GM18907 (cell line): Measurements from ENCODE around the gene KCNK10.

Experiments
- ATAC-seq: cut with Tn5 transposase; IDR thresholded peaks from one replicate; pipeline ENCODE4 v1.9.1; 2021; ENCODE audit warnings: mild to moderate bottlenecking, moderate library complexity; ENCODE audit not compliant: unreplicated experiment

Gene KCNK10

DNA sequence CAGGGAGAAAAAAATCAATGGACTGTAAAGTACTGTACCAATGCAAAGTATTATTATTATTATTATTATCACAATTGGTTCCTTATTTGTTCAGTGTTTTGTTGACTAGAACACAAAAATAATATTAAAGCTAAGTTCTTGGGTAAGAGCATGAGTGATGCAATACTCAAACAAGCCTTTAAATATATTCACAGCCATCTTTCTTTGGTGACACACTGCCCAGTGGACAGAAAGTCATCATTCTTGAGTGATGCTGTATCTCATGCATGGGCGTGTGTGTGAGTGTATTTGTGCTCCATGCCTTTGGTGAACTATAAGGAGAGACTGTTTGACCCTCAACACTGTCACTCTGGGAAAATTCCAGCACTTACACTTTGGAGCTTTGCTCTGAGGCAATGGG is 93.6 kb downstream of the KCNK10 start:
- no peak for ATAC-seq

DNA sequence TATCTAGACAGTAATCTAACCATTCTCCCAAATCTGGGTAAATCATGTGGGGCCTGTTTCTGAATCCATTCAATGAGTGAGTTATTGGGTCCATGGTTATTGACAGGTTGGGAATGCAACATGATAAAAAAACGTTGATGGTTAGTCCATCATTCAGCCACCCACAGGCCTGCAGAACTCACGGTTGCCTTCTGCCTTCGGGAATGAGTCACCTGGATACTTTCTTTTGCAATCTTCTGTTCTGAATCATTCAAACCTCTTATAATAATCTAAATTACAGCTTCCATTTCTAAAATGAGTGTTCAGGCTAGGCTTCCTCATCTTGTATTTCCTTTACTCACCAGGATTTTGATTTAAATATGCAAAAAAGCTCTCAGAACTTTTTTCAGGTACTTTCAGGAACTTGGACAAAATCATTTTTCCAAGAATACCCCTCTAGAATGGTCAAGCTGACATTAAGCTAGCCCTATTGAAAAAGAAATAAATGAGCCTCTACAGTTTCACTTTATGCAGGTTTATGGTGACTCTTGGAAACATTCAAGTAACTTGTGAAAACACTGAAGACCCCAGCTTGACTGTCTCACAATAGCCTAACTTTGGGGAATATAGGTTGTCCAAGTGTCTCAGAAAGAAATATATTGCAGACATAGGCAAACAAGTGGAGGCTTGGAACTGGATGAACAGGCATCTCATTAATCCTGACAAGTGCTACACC is 94.4 kb downstream of the KCNK10 start:
- ATAC-seq: no peak

DNA sequence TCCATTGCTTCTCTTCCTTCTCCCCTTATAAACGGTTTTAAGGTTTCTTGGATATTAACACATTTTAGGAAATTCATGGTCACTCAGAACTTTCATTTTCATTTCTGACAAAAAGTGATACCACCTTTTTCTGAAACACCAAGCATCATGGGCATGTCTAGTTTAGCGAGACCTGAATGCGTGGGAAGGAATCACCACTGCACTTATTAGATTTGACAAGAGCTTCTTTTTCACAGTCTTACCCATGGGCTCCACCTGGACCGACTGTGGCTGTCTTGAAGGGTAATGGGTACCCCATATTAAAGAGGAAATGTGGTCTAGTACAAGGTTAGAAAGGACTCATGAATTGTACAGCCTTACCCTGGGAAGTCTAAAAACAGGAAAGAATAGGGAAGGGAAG is 95.4 kb downstream of the KCNK10 start:
- no peak for ATAC-seq

DNA sequence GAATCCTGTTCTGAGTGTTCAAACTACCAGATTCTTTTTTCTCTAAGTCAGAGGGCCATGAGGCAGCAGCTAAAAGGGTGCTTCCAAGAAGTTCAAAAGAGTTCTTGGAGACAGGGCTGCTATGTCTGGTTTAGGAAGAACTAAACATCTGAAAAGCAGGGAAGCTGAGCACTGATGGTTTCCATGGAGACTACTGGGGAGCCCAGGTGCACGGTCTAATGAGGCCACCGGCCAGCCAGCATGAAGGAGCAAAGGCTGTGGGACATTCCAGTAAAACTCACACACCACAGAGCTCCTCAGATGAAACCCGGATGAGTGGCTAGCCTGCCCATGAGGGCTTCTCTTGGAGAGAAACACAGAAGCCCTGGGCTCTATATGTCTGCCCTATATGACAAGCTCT is 97.3 kb downstream of the KCNK10 start:
- no peak for ATAC-seq

DNA sequence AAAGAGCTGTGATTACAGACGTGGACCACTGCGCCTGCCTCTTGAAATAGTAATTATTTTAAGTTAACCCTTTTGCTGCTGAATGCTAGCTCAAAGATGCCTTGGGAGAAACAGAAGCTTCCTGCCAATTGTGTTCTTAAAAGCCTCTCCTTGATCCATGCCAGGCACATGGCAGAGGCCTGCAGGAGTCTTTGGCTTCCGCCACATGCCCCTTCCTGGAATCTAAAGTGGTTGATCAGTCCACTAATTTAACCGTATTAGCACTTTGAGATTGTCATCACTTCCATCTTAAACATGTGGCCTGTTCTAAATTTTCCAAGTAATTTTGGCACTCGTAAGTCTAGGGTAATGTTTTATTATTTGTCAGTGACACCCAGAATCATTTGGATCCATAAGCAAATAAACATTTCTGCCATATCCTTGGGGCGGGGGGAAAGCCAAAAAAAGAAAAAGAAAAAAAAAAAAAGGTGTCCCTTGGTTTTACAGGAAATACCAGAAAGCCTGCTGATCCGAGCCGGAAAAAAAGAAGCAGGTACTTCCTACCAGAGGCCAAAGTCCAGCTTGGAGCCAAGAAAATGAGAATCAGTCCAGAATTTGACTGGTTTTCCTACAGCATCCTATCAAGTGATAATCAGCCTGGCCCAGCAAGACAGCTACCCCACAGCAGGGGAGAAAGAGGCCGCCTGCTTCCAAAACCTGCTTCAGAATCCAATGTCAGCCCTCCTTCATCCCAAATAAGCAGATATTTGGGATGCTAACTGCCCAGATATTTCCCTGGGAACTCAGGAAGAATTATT is 104.8 kb downstream of the KCNK10 start:
- ATAC-seq: no peak

DNA sequence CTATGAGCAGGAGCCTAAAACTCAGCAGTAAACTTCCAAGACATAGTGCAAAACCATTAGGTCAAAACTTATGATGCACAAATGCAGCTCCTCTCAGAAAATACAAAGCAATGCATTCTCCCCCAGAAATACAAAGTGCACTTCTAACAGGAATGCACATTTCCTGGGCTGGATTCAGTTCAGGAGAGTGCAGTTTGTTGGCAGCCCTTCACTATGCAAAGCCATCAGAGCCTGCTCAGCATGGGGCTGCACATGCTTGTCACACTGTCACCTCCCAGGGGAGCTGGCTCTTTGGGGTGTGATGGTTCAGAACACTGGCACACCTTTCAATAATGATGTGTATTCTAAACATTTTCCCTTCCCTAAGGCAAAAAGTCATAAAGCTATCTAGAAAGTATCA is 110.4 kb downstream of the KCNK10 start:
- no peak for ATAC-seq

DNA sequence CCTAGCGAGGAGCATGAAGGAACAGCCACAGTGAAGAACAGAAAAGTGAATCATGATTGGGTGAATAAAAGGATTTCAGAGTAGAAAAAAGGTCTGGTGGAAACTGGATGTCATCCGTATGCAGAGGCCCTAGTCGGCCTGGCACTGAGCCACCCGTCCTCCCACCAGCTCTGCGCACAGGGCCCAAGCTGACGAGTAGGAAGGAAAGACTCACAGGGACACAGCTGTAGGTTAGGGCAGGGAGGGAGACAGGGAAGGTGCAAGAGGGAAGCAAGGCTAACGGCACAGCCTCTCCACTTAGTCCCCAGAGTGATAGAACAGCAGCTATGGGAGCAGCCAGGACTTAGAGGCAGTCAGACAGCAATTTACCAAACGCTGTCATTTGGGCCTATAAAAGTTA is 112.6 kb downstream of the KCNK10 start:
- no peak for ATAC-seq

DNA sequence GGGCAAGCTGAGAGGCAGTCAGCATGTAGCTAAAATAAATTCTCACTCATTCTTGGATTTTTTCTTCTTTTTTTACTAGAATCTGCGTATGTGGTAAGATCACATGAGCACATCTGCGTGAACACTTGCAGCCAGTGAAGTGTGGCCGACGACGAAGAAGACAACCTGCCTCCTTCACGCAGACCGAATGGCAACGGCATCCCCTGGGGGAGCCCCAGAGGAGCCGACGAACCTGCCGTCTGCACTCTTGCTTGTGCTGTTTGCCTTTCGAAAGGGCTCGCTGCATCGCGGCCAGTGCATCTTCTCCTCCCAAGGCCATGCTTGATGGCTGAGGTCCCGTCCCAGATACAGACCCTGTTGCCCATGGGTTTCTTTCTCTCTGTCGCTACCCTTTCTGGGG is 113.8 kb downstream of the KCNK10 start:
- peak; percentile 71 for ATAC-seq

DNA sequence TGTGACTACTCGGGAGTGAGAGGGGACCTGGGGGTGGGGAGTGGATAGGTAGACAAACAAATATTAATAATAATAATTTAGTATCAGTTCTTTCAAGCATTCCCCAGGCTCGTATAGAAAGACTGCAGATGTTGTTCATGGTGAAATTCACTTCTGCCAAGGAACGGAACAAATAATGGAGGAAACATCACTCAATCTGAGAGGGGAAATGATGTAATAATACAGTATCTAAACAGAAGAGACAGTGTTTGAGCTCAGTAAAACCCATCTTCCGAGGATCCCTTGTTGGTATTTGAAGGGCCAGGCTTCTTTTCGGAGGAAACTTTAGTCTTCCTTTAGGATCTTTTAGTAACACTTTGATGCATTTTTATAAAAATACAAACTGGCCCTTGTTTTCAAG is 114.2 kb downstream of the KCNK10 start:
- peak; percentile 32 for ATAC-seq

DNA sequence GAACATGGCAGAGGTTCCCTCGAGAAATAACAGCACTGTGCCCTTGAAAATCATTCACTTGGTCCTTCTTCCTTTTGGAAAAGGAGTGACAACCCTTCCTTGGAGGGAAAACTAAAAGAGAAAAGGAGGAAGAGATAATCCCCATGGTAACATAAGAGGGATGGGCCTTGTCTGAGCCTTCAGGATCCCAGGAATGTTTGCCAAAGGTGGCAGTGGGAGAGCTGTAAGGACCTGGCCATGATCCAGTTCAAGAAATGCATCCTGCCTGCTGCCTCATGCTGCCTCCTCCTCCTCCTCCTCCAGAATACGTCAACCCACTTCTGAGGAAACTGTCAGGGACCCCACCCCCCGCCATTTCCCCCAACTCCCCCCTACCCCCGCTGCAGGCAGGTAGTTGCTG is 118.8 kb downstream of the KCNK10 start:
- no peak for ATAC-seq

DNA sequence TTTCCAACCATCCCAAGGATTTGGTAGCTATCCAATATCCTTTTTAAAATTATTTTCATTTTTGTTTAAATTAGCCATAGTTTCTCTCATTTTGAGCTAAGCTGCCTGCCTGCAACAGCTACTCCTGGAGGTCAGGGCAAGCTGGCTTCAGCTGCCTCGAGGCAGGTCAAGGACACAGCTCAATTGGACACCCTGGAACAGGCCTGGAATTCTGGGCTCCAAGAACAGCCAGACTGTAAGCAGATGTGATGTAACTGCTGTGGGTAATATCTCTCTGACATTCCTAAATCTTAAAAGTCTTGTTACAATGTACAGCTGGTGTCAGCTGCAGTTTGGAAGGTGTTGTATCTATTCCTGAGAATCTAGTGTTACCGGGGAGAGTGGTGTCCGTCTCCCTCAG is 119.8 kb downstream of the KCNK10 start:
- no peak for ATAC-seq

DNA sequence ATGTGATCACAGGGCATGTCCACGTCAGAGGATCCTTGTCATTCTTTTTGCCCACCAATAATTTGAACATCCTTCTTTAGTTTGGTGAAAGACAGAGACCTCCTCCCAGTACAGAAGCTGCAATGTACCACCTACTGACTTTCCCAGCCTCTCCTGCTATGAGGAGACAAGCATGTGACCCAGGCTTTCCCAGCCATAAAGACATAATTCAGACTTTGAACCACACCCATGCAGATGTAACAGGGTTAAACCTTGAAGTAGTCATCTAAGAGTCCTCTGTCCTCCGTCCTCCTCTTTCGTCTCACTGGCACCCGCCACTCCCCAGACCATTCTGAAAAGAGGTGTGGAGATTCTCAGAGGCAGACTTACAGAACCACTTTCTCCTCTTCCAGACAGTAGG is 120.8 kb downstream of the KCNK10 start:
- ATAC-seq: no peak

DNA sequence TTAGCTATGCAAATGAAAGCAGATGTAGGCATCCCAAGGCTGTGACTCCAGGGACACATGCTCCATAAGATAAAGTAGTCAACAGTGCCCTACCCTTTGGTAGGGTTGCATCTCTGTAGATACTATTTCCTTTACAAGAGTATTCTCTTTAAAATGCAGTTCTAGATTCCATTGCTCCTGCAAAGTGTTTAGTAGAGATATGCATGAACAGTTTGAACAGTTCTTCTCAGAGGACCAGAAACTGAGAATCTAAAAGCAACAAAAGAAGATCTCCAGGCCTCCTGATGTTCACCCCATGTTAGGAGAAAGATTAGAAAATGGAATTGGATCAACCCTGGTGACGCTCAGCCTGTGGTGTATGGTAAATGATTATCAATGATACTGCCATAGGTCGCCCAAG is 121.2 kb downstream of the KCNK10 start:
- no peak for ATAC-seq

DNA sequence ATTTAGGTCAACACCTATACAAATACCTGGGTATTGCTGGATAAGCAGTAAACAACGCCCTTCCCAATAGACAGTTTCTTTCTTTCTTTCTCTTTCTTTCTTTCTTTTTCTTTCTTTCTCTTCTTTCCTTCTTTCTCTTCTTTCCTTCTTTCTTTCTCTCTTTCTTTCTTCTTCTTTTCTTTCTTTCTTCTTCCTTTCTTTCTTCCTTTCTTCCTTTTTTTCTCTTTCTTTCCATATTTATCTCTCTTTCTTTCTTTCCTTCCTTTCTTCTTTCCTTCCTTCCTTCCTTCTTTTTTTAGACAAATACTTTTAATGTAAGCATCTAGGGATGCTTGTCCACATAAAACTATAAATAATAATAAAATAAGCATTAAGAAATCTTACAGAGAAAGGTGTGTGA is 123.2 kb downstream of the KCNK10 start:
- no peak for ATAC-seq

DNA sequence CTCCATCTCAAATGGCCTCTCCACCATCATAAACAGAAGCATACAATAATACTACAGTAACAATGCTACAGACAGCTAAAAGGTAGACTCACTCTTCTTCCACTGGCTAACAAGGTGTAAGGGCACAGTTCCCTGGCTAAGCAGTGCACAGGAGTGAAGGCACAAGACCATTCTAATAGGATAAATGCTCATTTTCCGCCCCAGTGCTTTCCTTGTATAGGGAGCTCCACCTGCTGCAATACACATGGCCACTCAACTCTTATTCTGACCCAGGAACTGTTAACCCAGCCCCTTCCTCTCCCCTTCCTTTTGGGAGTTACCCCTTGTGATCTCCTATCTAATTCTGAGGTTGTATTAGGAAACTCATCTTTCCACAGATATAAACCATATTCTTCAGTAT is 124.6 kb downstream of the KCNK10 start:
- no peak for ATAC-seq

DNA sequence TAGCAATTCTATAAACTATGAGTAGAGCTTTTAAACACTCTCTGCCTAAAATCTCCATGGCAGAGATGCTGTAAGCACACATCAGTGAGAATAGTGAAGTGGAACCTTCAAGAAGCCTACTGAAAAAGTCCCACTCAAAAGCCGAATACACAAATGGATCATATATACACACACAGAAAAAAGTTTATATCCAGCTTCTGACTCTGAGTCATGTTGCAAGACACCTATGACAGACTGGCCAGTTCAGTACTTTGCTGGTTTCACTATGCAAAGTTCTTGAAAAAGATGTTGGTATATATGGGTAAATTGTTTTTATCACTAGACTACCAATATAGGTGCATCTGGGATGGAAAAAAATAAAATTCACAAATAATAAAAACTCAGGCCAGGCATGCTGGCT is 126.1 kb downstream of the KCNK10 start:
- ATAC-seq: no peak

DNA sequence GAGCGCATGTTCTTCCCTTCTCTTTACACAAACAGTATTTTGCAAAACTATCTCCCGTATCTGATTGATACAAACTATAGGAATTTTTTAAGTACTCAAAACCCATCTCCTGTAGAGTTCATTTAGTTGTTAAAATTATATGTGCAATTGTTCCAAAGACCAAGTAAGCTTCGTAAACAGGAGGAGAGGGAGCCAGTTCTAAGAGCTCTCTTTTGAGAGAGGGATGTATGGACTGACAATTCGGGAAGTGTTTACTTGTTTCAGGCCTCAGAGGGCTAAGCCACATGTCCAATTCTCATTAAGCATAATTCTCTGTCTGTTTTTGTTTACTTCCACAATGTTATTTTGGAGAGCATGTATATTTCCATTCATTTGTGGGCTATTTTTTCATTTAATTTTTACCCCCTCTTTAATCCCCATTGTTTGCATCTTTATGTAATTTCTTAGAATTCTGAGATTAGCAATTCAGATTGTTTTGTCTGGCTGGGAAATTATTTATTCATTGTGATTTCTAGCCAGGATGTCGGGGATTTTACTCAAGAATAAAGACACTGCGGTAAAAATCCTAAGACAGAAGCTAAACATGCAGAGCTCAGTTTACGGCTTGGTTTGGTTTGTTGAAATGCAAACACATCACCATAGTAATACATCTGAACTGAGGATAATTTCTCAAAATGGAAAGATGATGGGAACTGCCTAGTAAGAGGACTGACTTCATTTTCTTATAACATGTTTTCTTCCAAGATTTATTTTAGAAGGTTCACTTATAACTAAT is 126.8 kb downstream of the KCNK10 start:
- no peak for ATAC-seq

DNA sequence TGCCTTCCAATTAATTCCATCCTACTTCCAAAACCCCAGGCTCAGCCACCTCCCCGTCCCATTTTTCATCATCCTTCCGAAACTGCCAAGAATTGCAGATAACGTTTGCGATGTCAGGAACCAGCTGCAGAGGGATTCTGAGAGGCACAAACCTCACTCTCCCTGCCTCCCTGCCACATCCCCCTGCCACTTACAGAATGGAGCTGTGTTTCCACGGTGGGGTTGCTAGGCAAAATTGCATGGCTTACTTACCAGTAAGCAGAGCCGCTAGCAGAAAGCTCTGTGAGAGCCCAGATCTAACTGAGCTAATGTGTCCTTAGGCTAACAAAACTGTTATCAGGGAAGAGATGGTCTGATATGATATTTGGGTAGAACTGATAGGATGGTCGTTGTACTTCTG is 127.4 kb downstream of the KCNK10 start:
- no peak for ATAC-seq

DNA sequence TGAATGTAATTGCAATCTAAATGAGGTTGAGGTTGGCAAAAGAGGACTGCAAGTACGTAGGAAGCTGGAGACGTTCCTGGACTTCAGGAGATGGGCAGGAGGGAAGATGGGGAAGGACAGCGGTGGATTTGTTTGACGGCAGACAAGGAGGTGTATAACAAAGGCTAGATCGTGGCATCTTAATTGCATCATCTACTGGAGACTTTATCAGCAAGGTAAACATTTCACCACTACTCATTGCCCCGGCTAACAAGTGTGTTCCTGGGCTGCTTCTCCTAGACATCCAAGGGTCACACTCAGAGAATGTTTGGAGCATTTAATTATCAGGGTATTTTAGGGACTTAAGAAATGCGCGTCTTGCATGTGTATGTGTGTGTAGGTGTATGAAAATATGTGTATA is 128.5 kb downstream of the KCNK10 start:
- ATAC-seq: no peak

DNA sequence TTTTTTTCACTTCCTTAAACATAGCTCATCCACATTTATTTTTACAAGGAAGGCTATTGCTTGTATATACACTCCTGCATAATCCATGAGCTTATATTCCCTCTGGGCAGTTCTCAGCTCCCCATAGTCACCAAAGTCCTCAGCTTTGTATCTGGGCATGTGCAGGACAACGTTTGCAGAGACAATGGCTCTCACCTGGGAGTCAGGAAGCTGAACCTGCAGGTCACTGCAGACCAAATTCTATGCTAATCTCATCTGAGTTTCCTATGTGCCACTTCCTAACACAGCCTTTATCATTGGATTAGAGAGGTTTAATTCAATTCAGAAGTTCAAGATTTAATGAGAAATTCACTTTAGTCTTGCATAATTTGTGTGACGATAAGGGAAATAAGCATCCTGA is 131.5 kb downstream of the KCNK10 start:
- ATAC-seq: no peak

DNA sequence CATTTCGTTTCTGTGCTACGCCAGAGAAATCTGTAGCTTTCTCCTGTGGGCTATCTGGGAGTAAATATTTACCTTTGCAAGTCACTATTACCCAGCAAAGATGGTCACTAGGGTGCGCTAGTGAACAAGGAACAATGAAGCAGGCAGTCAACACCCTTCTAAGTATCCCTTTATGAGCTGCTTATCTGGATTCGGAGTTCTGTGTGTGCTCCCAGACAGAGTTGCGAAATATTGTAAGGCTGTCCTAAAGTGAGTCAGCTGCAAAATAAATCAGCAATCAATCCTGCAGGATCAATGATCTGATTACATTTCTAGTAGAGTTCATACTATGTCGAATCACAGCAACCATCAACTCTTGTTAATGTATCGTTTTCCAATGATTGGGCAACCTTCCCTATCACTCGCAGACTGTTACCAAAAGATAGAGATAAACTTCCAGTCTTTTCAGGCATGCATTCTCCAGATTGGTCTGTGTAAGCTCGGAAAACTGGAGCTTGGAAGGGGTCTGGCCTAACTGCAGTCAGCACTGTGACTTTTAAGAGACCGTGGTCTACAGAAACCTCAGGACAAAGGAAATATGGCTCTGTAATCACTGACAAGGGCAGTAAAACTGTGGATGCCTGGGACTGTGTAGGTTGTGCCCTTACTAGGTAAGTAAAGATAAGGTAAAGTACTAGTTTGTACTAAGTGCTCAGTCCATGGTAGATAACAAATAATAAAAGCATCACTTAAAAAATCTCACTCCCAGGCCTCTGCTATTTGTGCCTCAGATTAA is 133.5 kb downstream of the KCNK10 start:
- ATAC-seq: peak; percentile 84
